ENCODE results near the gene TIMM13. TPM values are rescaled to one million over a fixed set of nuclear protein-coding genes. Genes with fewer than 3 reads are reported as not detected.

TIMM13 gene
- total and polyA plus RNA-seq, 10 donors = 21.1 to 87.5 (median 44.6) TPM

DNA sequence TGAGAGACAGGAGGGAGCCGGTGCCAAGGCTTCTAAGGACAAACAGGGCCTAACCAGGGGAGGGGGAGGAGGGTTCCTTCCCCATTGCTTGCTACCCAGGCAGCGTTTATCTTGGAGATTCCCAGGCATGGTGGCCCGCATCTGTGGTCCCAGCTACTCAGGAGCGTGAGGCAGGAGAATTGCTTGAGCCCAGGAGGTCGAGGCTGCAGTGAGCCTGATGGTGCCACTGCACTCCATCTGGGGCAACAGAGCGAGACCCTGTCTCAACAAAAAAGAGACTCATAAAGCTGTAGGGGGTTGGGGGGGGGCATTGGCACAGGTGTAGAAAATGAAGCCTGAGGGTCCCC, 11.4 kb downstream of the TIMM13 start:
- WGBS, 5 donors = 72 to 86% (median 76%) methylated on average over 5 to 6 of the region's 6 CpGs

DNA sequence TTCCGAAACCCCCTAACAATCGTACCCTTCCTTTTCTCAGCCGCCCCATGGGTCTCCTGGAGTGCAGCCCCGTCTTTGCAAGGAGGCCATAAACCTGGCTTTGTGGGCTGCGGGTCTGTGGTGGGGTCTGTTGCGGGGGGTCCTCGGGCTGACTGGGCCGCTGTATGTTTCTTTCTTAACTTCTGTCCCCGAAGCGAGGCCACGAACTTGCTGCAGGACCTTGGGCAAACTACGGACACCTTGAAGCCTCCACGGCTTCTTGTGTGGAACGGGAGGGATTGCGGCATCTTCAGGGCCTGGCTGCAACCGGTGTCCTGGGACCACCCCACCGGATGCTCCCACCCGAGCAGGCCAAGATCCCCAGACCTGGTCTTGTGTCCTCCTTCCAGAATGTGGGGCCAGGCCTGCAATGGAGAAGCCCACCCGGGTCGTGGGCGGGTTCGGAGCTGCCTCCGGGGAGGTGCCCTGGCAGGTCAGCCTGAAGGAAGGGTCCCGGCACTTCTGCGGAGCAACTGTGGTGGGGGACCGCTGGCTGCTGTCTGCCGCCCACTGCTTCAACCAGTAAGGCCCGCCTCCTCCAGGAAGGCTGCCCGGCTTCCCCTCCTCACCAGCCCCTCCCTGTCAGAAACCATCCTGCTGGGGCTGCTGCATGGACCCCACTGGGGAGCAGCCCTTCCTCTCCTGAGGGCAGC, 12.0 kb downstream of the TIMM13 start:
- Histone ChIP-seq H3K4me1 (peaks cover 0 to 13% (median 5%) of the 10 kb centered on the region in 6 donors), H3K27ac (no peak overlapping the region), H3K36me3 (peaks cover 0 to 19% (median 5%) of the 10 kb centered on the region in 6 donors), H3K27me3 (replicated peaks in 1 of 7) (peaks cover 0 to 2% (median 0%) of the 10 kb centered on the region in 7 donors), H3K9me3 (peaks cover 0 to 12% (median 1%) of the 10 kb centered on the region in 8 donors), H3K4me3 (no peak overlapping the region)
- WGBS, 5 donors = 86 to 91% (median 88%) methylated on average over 15 to 29 of the region's 29 CpGs
- TF ChIP-seq POLR2A (IDR thresholded peaks at IDR 0.05) (no peak), POLR2AphosphoS5 (IDR thresholded peaks at IDR 0.05) (peak in 1 of 3 donors; percentile 55)
- intact Hi-C loops (cut with DNase I; ENCODE audit: low total_unique reads) = no loop called here
- no peak for DNase-seq

More for the DNA sequence above, 11.4 kb downstream of the TIMM13 start:
- DNase-seq = no peak
- peak overlapping the region in 1 of 8 donors; percentile 40 for H3K27ac ChIP-seq
- H3K9me3 ChIP-seq = peaks cover 0 to 12% (median 1%) of the 10 kb centered on the region in 8 donors
- no peaks in the 10 kb centered on the region for H3K27me3 ChIP-seq (replicated peaks in 1 of 7)
- peaks cover 0 to 13% (median 5%) of the 10 kb centered on the region in 6 donors for H3K4me1 ChIP-seq
- intact Hi-C loops (cut with DNase I; ENCODE audit: low total_unique reads) = no loop called here
- TF ChIP-seq POLR2A (IDR thresholded peaks at IDR 0.05) (no peak), POLR2AphosphoS5 (IDR thresholded peaks at IDR 0.05) (no peak)
- TF ChIP-seq, protein P1, sequence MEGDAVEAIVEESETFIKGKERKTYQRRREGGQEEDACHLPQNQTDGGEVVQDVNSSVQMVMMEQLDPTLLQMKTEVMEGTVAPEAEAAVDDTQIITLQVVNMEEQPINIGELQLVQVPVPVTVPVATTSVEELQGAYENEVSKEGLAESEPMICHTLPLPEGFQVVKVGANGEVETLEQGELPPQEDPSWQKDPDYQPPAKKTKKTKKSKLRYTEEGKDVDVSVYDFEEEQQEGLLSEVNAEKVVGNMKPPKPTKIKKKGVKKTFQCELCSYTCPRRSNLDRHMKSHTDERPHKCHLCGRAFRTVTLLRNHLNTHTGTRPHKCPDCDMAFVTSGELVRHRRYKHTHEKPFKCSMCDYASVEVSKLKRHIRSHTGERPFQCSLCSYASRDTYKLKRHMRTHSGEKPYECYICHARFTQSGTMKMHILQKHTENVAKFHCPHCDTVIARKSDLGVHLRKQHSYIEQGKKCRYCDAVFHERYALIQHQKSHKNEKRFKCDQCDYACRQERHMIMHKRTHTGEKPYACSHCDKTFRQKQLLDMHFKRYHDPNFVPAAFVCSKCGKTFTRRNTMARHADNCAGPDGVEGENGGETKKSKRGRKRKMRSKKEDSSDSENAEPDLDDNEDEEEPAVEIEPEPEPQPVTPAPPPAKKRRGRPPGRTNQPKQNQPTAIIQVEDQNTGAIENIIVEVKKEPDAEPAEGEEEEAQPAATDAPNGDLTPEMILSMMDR (IDR thresholded peaks at IDR 0.05 in 8 of 11, conservative IDR thresholded peaks at IDR 0.05 in 3 of 11) = no peak
- H3K4me3 ChIP-seq = no peak overlapping the region
- H3K36me3 ChIP-seq = peaks cover 0 to 19% (median 5%) of the 10 kb centered on the region in 6 donors

DNA sequence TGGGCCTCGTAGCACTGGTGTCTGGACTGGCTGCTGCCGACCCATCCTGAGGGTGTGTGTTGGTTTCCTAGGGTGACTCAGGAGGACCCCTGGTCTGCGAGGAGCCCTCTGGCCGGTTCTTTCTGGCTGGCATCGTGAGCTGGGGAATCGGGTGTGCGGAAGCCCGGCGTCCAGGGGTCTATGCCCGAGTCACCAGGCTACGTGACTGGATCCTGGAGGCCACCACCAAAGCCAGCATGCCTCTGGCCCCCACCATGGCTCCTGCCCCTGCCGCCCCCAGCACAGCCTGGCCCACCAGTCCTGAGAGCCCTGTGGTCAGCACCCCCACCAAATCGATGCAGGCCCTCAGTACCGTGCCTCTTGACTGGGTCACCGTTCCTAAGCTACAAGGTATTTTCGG, 13.8 kb downstream of the TIMM13 start:
- DNase-seq = no peak
- TF ChIP-seq, protein P1 (IDR thresholded peaks at IDR 0.05 in 8 of 11, conservative IDR thresholded peaks at IDR 0.05 in 3 of 11) = no peak
- TF ChIP-seq POLR2AphosphoS5 (IDR thresholded peaks at IDR 0.05) = peak in 1 of 3 donors; percentile 18
- no peak for TF ChIP-seq POLR2A (IDR thresholded peaks at IDR 0.05)

DNA sequence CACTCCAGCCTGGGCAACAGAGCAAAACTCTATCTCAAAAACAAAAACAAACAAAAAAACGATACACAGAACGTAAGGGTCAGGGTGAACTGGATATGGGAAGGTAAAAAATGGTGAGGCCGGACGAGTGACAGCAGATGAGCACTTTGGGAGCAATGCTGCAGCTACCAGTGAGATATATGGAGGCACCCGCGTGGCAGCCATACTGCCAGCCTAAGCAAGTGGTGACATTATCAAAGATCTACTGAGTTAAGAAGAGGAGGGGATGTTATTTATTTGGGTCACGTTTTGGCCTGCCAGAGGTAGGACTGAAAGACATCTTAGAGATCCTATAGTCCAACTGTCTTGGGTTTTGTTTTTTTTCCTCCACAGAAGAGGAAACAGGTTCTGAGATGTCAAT, 14.2 kb downstream of the TIMM13 start:
- WGBS, 5 donors = 80 to 92% (median 89%) methylated on average over 7 of the region's 7 CpGs
- H3K9me3 ChIP-seq = peaks cover 0 to 12% (median 1%) of the 10 kb centered on the region in 8 donors
- H3K4me1 ChIP-seq = peaks cover 0 to 13% (median 5%) of the 10 kb centered on the region in 6 donors
- DNase-seq = no peak
- H3K36me3 ChIP-seq = peaks cover 0 to 19% (median 5%) of the 10 kb centered on the region in 6 donors
- TF ChIP-seq POLR2A (IDR thresholded peaks at IDR 0.05) (no peak), POLR2AphosphoS5 (IDR thresholded peaks at IDR 0.05) (no peak)
- TF ChIP-seq, protein P1 (IDR thresholded peaks at IDR 0.05 in 8 of 11, conservative IDR thresholded peaks at IDR 0.05 in 3 of 11) = no peak
- intact Hi-C loops (cut with DNase I; ENCODE audit: low total_unique reads) = no loop called here
- H3K4me3 ChIP-seq = no peak overlapping the region
- no peak overlapping the region for H3K27ac ChIP-seq
- H3K27me3 ChIP-seq (replicated peaks in 1 of 7) = peaks cover 0 to 21% (median 0%) of the 10 kb centered on the region in 7 donors

More for the DNA sequence above, 13.8 kb downstream of the TIMM13 start:
- Histone ChIP-seq H3K27me3 (replicated peaks in 1 of 7) (peaks cover 0 to 16% (median 0%) of the 10 kb centered on the region in 7 donors), H3K36me3 (peaks cover 0 to 19% (median 5%) of the 10 kb centered on the region in 6 donors), H3K27ac (no peak overlapping the region), H3K9me3 (peaks cover 0 to 12% (median 1%) of the 10 kb centered on the region in 8 donors), H3K4me1 (peaks cover 0 to 13% (median 5%) of the 10 kb centered on the region in 6 donors), H3K4me3 (no peak overlapping the region)
- 90 to 97% (median 93%) methylated on average over 7 to 16 of the region's 16 CpGs for WGBS, 5 donors
- intact Hi-C loops (cut with DNase I; ENCODE audit: low total_unique reads) = no loop called here

All from spleen (tissue), 11 donors.